SK-N-MC (cell line): ENCODE measurements around the gene PGLYRP2.
"Not testable (repeated sequence)": the region's sequence is repeated elsewhere in the genome, so short reads cannot be mapped to it uniquely, and the experiment has no call there.

Experiments used
- EZH2 ChIP-seq: fragments of 200-600 bp; sonication (generic); IDR thresholded peaks from one replicate; pipeline ENCODE4 v1.6.1; 2017; ENCODE audit warnings: antibody characterized with exemption
- POLR2AphosphoS5 ChIP-seq: IDR thresholded peaks from 2 replicates; pipeline ENCODE4 v1.6.1; 2012; ENCODE audit warnings: mild to moderate bottlenecking, low read depth, low read length, borderline replicate concordance

- TF ChIP-seq EZH2, POLR2AphosphoS5: not testable (repeated sequence)
Measured at GRCh38 chr19:15515227-15515625, 35.9 kb upstream of the PGLYRP2 start.
